IPS-15b (cell line): ENCODE results near the gene SUCLA2.

Experiments used
- H3K27me3 ChIP-seq: one replicate; pipeline ENCODE4 v1.6.1; 2013; ENCODE audit warnings: low read length; ENCODE audit not compliant: control insufficient read depth, insufficient read depth
- H3K36me3 ChIP-seq: one replicate; pipeline ENCODE4 v1.6.1; 2013; ENCODE audit warnings: low read length; ENCODE audit not compliant: control insufficient read depth, insufficient read depth
- H3K4me1 ChIP-seq: one replicate; pipeline ENCODE4 v1.6.1; 2013; ENCODE audit warnings: mild to moderate bottlenecking, low read length; ENCODE audit not compliant: control insufficient read depth, insufficient read depth
- H3K4me3 ChIP-seq: one replicate; pipeline ENCODE4 v1.5.1; 2013; ENCODE audit warnings: low read depth, low read length
- H3K9ac ChIP-seq: one replicate; pipeline ENCODE4 v1.6.1; 2013; ENCODE audit warnings: low read depth, mild to moderate bottlenecking, low read length
- H3K9me3 ChIP-seq: one replicate; pipeline ENCODE4 v1.6.1; 2013; ENCODE audit warnings: mild to moderate bottlenecking, low read length; ENCODE audit not compliant: control insufficient read depth, insufficient read depth

The SUCLA2 gene

DNA sequence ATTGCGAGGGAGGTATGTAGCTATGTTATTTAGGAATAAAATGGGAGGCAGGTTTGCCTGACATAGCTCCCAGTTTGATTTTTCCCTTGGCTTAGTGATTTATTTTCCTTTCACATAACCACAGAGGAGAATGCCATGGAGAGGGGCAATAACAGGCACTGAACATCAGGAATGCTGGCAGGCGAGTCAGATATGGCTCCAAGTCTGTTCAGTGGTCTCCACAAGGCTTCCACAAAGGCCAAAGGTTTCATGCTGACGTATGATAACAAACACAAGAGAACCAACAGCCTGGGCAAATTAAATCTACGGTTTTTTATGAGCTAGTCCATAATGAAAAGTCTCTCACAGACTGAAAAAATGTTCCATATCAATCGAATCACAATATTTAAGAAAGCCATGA is 66.7 kb downstream of the SUCLA2 start:
- Histone ChIP-seq H3K4me3 (no peak overlapping the region), H3K9me3 (no peaks in the 10 kb centered on the region), H3K36me3 (peaks cover 3% of the 10 kb centered on the region), H3K9ac (no peak overlapping the region), H3K27me3 (no peaks in the 10 kb centered on the region), H3K4me1 (peaks cover 24% of the 10 kb centered on the region)

DNA sequence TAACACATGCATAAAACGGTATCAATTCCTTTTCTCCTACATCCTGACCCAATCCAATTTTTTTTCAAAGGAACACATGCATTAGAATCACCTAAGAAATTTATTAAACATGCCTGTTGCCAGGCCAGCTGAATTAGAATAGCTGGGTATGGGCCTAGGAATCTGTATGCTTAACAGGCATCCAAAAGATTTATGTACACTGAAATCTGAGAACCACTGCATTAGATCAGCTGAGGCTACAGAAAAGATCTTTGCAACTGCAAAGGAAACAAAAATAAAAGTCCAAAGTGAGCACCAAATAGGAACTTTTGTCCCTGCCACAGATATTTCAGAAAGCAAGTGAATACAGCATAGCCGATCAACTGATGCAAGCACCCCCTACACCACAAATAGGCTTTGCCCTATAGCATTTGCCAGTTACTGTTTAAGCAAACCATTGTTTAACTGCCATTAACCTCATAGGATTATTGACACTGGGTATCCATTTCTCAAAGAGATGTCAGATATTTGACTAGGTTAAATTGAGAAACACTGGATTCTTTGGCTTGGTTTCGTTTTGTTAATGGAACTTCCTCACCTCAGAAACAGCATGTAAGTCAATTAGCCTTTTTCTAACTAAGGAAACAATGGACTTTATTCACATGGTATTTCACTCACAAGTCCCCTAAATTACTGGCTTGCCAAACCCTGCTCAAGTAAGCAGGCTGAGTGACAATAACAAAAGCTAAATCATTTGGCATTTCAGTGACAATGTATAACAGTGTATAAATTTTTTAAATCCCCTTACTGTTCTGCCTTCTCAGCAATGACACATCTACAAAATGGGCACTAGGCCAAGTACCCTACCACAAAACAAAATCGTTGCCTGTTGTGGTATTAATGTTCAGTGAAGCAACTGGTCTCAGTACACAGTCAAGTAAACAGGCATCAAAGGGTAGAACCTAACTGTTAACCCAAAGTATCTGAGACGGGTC is 67.8 kb downstream of the SUCLA2 start:
- Histone ChIP-seq H3K9me3 (no peaks in the 10 kb centered on the region), H3K27me3 (no peaks in the 10 kb centered on the region), H3K4me1 (peaks cover 24% of the 10 kb centered on the region), H3K9ac (no peak overlapping the region), H3K36me3 (peaks cover 3% of the 10 kb centered on the region), H3K4me3 (no peak overlapping the region)

DNA sequence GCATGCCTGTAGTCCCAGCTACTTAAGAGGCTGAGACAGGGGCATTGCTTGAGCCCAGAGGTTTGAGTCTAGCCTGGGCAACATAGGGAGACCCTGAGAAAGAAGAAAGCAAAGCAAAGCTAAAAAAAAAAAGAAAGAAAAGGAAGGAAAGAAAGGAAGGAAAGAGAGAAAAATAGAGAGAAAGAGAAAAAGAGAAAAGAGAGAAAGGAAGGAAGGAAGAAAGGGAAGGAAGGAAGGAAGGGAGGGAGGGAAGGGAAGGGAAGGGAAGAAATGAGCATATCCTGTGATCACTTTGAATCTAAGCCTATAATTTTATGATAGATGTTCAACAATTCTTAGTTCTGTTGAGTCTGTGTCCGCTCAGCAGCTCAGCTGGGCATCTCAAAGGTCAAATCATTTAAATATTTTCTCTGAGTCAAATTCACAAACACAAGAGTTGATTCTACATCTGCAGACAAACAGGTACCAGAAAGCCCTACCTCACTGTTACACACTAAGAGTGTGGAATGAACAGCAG is 70.4 kb downstream of the SUCLA2 start:
- Histone ChIP-seq H3K27me3 (no peaks in the 10 kb centered on the region), H3K36me3 (no peaks in the 10 kb centered on the region), H3K9ac (no peak overlapping the region), H3K4me1 (peaks cover 24% of the 10 kb centered on the region), H3K4me3 (no peak overlapping the region), H3K9me3 (no peaks in the 10 kb centered on the region)

DNA sequence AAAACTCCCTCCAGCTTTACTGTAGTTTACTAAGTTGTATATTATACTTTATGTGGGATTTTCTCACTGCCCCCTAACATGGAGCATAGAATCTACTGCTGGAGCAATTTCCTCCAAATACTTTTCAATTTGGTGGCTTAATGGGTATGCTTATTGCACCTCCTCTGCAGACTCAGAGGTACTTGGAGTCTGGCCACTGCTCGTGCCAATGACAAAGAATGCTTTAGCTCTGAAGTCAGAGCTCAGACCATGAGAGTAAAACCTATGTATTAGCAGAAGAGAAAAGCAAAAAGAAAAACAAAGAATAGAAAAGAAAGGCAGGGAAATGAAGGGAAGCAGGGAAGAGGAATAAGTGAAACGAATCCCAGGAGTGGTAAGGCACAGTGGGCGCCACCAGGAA is 71.9 kb downstream of the SUCLA2 start:
- Histone ChIP-seq H3K4me1 (peaks cover 19% of the 10 kb centered on the region), H3K9ac (no peak overlapping the region), H3K9me3 (no peaks in the 10 kb centered on the region), H3K27me3 (no peaks in the 10 kb centered on the region), H3K36me3 (no peaks in the 10 kb centered on the region), H3K4me3 (no peak overlapping the region)

DNA sequence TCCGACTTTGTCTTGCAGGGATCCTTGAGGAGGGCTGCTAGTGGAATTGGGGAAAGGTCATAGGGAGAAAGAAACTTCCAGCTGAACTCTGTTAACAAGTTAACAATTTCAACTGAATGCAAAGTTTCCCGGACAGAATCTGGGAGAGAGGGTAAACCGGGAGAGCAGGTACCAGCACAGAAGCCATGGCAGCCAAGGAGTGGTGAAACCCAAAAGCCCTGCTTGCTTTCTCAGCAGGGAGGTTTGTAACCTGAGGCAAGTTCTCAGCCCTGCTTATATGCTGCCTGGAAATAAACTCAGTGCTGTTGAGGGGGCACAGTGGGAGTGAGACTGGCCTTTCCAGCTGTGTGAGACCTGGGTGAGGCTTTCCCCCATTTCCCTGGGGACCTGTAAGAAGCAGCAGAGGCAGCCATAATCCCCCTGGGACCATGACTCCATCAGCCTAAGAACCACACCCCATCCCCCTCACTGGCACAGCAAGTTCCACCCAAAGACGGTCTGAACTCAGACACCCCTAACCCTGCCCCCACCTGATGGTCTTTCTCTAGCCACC is 84.0 kb downstream of the SUCLA2 start:
- Histone ChIP-seq H3K4me3 (no peak overlapping the region), H3K4me1 (peaks cover 3% of the 10 kb centered on the region), H3K9ac (no peak overlapping the region), H3K36me3 (no peaks in the 10 kb centered on the region), H3K9me3 (no peaks in the 10 kb centered on the region), H3K27me3 (no peaks in the 10 kb centered on the region)

DNA sequence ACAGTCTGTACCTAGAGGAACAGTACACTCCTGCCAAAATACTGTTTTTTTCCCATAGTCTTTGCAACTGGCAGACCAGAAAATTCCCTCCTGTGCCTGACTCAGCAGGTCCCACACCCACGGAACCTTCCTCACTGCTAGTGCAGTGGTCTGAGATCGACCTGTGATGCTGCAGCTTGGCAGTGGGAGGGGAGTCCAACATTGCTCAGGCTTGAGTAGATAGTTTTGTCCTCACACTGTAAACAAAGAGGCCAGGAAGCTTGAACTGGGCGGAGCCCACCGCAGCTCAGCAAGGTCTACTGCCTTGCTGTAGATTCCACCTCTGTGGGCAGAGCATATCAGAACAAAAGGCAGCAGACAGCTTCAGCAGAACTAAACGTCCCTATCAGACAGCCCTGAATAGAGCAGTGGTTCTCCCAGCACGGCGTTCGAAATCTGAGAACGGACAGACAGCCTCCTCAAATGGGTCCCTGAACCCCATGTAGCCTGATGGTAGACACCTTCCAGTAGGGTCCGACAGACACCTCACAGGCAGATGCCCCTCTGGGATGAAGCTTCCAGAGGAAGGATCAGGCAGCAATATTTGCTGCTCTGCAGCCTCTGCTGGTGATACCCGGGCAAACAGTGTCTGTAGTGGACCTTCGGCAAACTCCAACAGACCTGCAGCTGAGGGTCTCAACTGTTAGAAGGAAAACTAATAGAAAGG is 92.7 kb downstream of the SUCLA2 start:
- Histone ChIP-seq H3K9me3 (no peaks in the 10 kb centered on the region), H3K4me1 (no peaks in the 10 kb centered on the region), H3K4me3 (no peak overlapping the region), H3K9ac (no peak overlapping the region), H3K36me3 (no peaks in the 10 kb centered on the region), H3K27me3 (no peaks in the 10 kb centered on the region)

DNA sequence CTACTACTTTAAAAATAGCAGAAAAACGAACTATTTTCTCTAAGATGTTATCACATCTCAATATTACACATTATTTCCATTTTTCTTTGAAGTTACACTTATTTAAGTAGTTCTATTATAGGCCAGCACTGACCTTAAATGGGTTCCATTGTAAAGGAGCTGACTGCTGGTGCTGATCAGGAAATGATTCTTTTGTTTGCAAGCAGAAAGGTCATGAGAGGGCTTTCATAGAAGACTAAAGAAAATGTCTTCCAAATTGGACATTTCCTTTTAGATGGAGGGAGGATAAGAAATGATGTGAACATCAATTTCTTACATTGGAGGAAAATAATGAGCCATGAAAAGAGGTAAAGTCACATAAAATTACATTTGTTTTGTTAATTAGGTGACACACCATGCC is 96.2 kb downstream of the SUCLA2 start:
- no peak overlapping the region for H3K4me3 ChIP-seq
- no peaks in the 10 kb centered on the region for H3K9me3 ChIP-seq
- no peaks in the 10 kb centered on the region for H3K4me1 ChIP-seq
- no peak overlapping the region for H3K9ac ChIP-seq
- no peaks in the 10 kb centered on the region for H3K27me3 ChIP-seq
- H3K36me3 ChIP-seq: no peaks in the 10 kb centered on the region

DNA sequence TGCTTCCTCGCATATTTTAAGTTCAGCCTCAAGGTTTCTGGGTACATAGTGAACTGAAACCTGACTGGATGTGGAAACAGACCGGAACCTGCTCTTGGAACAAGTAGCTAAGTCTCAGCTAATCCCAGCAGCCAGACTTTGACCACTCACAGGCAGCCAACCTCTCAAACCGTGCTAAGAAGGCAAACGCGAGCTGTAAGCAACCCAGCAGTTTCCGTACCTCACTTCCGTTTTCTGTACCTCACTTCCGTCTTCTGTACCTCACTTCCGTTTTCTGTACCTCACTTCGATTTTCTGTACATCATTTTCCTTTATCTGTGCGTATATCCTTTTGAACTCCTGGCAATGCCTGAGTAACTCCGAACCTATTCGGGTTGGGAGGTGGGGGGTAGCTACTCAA is 96.8 kb downstream of the SUCLA2 start:
- no peaks in the 10 kb centered on the region for H3K27me3 ChIP-seq
- H3K4me1 ChIP-seq: no peaks in the 10 kb centered on the region
- H3K9me3 ChIP-seq: no peaks in the 10 kb centered on the region
- no peaks in the 10 kb centered on the region for H3K36me3 ChIP-seq
- no peak overlapping the region for H3K9ac ChIP-seq
- no peak overlapping the region for H3K4me3 ChIP-seq

DNA sequence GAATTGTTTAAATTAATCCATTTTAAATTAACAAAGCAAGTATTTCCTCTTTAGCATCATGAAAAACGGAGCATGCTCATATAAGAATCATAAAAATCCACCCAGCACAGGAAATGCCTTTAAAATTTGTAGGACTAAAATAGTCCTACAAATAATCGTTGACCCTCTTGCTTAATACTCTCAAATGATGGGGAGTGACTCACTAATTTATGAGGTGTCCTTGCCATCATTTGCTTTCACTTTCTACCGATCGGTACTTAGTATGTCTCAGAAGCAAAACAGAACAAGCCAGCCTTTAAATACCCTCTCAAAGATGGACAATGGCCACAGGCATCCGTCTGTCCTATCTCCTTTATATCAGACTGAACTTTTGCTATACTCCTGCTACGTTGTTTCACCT is 97.2 kb downstream of the SUCLA2 start:
- no peak overlapping the region for H3K9ac ChIP-seq
- no peaks in the 10 kb centered on the region for H3K4me1 ChIP-seq
- H3K36me3 ChIP-seq: no peaks in the 10 kb centered on the region
- H3K27me3 ChIP-seq: no peaks in the 10 kb centered on the region
- H3K9me3 ChIP-seq: no peaks in the 10 kb centered on the region
- no peak overlapping the region for H3K4me3 ChIP-seq

DNA sequence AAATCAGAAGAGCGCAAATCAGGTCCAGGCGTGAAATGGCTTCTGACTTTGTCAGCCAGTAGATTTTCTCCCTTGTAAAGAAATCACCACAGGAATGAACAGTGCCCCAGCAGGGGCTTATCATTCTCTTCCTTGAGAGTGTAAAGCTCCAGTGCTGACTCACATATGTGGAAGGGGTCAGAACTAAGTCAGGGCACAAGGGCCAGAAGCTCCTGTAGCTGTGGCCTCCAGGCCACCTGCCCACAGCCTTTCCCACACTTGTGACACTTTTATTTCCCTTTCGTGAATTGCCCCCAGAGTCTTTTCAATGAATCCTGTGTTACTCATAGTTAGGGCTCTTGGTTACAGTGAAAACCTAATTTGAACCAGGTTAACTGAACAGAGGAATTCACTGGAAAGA is 99.6 kb downstream of the SUCLA2 start:
- Histone ChIP-seq H3K27me3 (no peaks in the 10 kb centered on the region), H3K36me3 (no peaks in the 10 kb centered on the region), H3K9ac (no peak overlapping the region), H3K4me1 (no peaks in the 10 kb centered on the region), H3K9me3 (no peaks in the 10 kb centered on the region), H3K4me3 (no peak overlapping the region)

DNA sequence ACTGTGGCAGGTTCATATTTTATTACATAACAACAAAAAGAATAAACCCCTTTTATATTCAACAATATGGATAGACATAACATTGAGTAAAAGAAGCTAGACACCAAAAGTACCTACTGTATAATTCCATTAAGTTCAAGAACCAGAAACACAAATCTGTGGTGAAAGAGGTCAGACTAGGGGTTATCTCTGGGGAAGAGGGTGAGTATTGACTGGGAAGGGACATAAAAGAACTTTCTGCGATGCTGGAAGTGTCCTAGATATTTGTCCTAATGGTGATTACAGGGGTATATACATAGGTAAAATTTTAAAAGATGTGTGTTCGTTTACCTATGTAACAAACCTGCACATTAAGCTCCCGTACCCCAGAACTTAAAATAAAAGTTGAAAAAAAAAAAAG is 103.0 kb downstream of the SUCLA2 start:
- Histone ChIP-seq H3K4me3 (no peak overlapping the region), H3K27me3 (no peaks in the 10 kb centered on the region), H3K9ac (no peak overlapping the region), H3K9me3 (no peaks in the 10 kb centered on the region), H3K4me1 (no peaks in the 10 kb centered on the region), H3K36me3 (peaks cover 3% of the 10 kb centered on the region)
